GM12872 (cell line): ENCODE measurements around the gene PDE7B.

Experiments
- TF ChIP-seq, protein P1 (sequence below): IDR thresholded peaks from 3 replicates; pipeline ENCODE4 v1.5.1; 2011; ENCODE audit warnings: low read depth, mild to moderate bottlenecking, low read length, moderate library complexity; ENCODE audit not compliant: insufficient read depth

The PDE7B gene

DNA sequence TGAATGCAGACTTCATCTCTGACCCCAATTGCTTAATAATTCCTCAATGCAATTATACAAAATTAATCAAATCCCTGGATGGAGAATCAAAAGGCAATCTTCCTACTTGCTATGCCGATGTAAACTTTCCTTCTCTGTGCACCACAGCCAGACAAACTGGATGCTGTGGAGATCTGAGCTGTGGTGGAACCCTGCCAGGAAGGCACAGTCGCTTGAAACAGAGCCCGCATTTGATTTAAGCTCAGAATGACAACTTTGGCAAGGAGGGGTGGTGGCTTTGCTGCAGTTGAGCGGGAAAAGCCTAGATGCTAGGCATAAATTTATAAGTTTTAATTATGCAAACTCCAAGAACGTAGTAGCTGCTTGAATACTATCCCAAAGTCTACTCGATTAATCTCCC is 207.8 kb downstream of the PDE7B start:
- TF ChIP-seq, protein P1, sequence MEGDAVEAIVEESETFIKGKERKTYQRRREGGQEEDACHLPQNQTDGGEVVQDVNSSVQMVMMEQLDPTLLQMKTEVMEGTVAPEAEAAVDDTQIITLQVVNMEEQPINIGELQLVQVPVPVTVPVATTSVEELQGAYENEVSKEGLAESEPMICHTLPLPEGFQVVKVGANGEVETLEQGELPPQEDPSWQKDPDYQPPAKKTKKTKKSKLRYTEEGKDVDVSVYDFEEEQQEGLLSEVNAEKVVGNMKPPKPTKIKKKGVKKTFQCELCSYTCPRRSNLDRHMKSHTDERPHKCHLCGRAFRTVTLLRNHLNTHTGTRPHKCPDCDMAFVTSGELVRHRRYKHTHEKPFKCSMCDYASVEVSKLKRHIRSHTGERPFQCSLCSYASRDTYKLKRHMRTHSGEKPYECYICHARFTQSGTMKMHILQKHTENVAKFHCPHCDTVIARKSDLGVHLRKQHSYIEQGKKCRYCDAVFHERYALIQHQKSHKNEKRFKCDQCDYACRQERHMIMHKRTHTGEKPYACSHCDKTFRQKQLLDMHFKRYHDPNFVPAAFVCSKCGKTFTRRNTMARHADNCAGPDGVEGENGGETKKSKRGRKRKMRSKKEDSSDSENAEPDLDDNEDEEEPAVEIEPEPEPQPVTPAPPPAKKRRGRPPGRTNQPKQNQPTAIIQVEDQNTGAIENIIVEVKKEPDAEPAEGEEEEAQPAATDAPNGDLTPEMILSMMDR: no peak

DNA sequence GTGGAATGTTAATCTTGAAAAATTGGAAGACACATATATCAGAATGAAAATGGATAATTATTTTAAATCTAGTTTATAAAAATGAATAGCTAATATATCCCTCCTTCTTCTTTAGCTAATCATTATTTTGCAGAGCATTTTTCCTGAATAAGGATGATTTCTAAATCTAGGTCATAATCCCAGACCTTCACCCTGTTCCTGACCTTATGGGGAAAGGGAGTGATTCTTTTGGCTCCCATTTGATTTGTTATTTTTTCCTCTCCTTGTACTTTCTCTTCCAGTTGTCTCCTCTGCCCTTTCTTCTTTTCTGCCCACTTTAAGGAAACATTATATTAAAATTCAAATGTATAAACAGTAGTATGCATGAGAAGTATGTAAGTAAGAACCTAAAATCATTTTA is 208.6 kb downstream of the PDE7B start:
- TF ChIP-seq, protein P1: no peak

DNA sequence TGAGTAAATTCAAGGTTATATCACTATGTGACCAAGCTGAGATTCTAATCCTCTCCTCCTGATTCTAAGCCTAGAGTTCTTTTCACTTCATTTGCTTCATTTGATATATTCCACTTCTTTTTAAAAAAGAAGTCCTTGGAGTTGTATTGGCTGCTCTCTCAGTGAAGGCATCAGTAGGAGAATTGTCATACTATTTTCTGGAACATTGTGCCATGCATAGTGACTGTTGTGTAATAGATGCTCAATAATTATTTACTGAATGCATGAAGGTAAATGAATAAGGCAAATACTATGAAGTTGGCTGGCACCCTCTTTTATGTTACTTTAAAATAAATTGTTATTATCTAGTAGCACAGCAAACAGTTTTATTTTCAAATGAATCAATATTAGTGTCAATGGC is 209.3 kb downstream of the PDE7B start:
- TF ChIP-seq, protein P1: no peak

DNA sequence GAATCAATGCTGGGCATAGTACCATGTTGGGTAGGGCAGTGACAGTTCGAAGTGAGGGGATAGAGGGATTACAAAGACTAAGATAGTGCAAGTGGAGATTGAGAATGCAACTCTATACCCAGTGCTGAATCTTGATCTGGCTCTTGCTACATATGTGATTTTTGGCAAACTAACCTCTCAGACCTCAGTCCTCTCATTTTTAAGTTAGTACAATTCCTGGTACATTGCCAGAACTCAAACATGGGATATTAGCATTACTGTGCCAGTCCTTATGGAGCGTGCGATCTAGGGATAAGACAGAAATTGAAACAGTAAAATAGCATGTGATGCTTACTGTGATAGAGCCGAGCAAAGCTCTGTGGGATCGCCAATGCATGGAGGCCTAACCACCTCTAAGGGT is 210.2 kb downstream of the PDE7B start:
- TF ChIP-seq, protein P1: no peak

DNA sequence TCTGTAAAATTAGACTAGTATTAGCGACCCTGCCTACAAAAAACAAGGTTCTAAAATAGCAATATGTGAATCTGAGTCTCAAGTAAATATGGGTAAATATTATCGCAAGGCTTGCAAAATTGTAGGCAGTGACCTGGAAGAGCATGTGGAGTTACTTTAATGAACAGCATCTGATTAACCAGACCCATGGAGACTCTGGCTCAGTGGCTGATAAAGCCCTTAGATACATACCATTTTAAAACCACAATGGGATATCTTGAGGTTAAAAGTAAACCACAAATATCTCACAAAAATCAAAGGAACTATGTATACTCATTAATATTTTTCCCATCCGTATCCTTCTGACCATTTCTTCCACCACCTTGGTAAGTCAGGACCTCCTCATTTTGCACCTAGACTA is 211.6 kb downstream of the PDE7B start:
- TF ChIP-seq, protein P1: no peak

DNA sequence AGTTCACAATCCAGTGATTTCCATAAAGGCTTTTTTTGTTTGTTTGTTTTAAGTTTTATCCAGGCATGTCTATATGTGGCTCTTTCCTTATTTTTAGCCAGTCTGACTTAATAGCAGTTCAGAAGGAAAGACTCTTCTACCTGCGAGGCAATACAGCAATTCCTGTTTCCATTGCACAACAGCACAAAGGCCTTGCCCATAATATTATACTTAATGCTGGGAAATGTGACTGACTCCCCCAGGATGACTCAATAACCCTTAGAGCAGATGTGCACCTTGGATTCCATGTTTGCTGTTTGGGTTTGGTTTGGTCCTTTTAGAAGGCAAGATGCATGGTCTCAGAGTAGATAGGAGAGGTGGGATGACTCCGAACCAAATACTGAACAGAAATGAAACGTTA is 214.5 kb downstream of the PDE7B start:
- TF ChIP-seq, protein P1: no peak

DNA sequence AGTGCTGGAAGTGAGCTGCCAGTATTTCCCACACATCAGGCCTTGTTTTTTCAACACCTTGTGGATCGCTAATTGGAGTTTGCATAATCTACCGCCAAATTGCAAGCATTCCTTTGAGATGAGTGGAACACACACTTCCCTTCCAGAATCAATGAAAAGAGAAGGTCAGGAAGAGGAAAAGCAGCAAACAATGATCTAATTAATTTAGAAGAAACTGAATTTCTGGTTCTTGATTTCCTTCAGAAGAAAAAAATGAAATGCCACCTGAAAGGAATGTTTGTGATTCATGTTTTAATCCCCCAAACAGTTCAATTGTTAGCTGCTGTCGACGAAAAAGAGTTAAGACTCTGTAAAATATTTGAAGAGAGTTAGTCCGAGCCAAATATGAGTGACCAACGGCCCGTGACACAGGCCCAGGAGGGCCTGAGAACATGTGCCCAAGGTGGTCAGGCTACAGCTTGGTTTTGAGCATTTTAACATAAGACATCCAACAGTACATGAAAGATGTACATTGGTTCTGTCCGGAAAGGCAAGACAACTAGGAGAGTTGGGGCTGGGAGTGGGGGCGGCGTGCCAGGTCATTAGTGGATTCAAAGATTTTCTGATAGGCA is 216.3 kb downstream of the PDE7B start:
- TF ChIP-seq, protein P1: no peak
